Vagina (tissue), 2 donors: ENCODE data around the gene LAMTOR4.

Experiments used
- POLR2A ChIP-seq, 2 donors: fragments of 450-650 bp; IDR thresholded peaks; one replicate each; pipeline ENCODE4 v1.6.1; 2017; ENCODE audit warnings: antibody characterized with exemption in 2 of 2, mild to moderate bottlenecking in 2 of 2, moderate library complexity in 2 of 2
- POLR2AphosphoS5 ChIP-seq, 2 donors: sonication (generic); formaldehyde crosslinking; IDR thresholded peaks; one replicate each; pipeline ENCODE4 v1.9.0; 2017; ENCODE audit warnings: antibody characterized with exemption in 2 of 2, mild to moderate bottlenecking in 2 of 2, low read depth in 1 of 2; ENCODE audit not compliant: insufficient read depth in 1 of 2
- TF ChIP-seq, protein P1 (sequence below), 3 experiments: fragments of 450-650 bp in 2 of 3; fragments of 200-600 bp in 1 of 3; sonication (generic) in 1 of 3; IDR thresholded peaks; one replicate each; pipeline ENCODE4 v1.5.1; 2017 to 2019; ENCODE audit warnings: antibody characterized with exemption in 3 of 3, mild to moderate bottlenecking in 2 of 3, moderate library complexity in 2 of 3

DNA sequence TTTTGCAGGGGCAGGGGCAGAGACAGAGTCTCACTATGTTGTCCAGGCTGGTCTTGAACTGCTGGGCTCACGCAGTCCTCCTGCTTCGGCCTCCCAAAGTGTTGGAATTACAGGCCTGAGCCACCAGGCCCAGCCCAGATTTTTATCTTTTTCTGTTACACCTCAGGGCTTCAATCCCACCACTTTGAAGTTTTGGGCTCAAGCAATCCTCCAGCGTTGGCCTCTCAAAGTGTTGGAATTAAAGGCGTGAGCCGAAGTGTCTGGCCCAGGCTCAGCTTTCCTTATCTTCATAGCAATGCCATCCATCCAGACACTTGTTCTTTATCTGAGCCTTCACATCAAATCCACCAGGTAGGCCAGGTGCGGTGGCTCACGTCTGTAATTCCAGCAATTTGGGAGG, 33.7 kb upstream of the LAMTOR4 start:
- TF ChIP-seq, protein P1, sequence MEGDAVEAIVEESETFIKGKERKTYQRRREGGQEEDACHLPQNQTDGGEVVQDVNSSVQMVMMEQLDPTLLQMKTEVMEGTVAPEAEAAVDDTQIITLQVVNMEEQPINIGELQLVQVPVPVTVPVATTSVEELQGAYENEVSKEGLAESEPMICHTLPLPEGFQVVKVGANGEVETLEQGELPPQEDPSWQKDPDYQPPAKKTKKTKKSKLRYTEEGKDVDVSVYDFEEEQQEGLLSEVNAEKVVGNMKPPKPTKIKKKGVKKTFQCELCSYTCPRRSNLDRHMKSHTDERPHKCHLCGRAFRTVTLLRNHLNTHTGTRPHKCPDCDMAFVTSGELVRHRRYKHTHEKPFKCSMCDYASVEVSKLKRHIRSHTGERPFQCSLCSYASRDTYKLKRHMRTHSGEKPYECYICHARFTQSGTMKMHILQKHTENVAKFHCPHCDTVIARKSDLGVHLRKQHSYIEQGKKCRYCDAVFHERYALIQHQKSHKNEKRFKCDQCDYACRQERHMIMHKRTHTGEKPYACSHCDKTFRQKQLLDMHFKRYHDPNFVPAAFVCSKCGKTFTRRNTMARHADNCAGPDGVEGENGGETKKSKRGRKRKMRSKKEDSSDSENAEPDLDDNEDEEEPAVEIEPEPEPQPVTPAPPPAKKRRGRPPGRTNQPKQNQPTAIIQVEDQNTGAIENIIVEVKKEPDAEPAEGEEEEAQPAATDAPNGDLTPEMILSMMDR (IDR thresholded peaks at IDR 0.05) = no peak
- no peak for TF ChIP-seq POLR2A (IDR thresholded peaks at IDR 0.05)
- no peak for TF ChIP-seq POLR2AphosphoS5 (IDR thresholded peaks at IDR 0.05; ENCODE audit: insufficient read depth in 1 of 2, low read depth in 1 of 2)
